ENCODE data around the gene SYP. TPM values are rescaled to one million over a fixed set of nuclear protein-coding genes. Genes with fewer than 3 reads are reported as not detected.
A peak's percentile ranks its signal among the peaks of the same experiment; 100 is the strongest.
"Not testable (repeated sequence)": the region's sequence is repeated elsewhere in the genome, so short reads cannot be mapped to it uniquely, and the experiment has no call there.

Gene SYP
- total RNA-seq, 1 experiment from 2014 or later = not detected

DNA sequence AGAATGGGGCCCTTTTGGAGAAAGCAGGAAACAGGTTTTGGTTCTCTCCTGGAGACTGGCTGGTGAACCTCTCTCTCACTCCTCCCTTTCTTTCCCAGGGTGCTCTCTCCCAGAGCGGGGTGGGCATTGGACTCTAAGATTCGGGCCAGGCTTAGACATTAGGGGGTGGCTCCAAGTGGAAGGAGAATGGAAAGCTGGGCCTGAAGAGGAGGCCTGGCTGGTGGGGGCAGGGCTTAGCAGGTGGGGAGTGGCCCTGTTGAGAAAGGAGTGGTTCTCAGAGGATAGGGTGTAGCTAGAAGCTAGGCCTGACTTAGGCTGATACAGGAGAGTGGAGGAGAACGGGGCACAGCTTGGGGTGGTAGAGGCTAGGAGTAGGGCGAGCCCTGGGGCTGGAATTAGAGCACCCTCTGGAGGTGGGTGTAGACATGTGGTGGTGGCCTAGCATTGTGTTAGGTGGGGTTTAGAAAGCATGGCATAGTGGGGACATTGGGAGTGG is 22.6 kb downstream of the SYP start:
- no peak for DNase-seq (ENCODE audit: low read depth)
- in situ Hi-C loops (cut with HindIII; ENCODE audit: low pct_unique_long_range_greater_than_20kb, low sequenced_read_pairs) = no loop called here

DNA sequence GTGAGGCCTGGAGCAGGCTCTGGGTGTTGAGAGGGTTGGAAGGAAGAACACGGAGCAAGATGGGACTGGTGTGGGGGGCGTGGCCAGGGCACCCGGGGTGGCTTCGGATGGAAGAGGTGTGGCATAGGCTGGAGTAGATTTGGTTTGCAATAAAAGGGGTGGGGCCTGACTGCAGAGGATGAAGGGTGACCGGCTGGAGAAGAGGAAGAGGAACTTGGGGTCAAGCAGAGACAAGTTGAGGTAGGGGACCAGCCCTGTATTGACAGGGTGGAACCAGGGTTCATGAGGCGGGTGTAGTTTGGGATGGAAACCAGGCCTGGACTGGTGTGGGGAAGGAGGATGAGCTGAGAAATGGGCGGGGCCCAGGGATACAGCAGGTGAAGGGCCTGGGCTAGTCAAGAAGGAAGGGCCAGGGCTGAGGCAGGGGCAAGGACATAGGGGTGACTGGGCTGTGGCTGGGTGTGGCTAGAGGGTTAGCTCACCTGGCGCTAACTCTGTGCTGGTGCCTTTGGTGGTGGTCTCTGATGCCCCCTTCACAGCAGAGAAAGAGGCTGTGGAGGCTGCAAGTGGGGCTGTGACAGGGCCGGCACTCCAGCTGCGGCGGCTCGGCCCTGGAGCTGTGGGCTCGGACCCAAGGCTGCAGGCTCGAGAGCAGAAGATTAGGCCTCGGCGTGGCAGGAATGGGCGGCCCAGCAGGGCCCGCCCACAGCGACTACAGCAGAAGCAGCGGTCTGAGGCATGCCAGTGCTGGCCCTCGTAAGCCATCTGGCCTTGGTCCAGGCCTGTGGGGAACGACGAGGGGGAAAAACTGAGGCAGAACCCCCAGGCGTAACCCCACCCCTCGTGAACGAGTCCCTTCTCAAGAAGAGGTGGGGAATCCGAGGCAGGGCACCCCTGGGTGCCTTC is 23.3 kb downstream of the SYP start:
- in situ Hi-C loops (cut with HindIII; ENCODE audit: low pct_unique_long_range_greater_than_20kb, low sequenced_read_pairs) = no loop called here
- no peak for DNase-seq (ENCODE audit: low read depth)

DNA sequence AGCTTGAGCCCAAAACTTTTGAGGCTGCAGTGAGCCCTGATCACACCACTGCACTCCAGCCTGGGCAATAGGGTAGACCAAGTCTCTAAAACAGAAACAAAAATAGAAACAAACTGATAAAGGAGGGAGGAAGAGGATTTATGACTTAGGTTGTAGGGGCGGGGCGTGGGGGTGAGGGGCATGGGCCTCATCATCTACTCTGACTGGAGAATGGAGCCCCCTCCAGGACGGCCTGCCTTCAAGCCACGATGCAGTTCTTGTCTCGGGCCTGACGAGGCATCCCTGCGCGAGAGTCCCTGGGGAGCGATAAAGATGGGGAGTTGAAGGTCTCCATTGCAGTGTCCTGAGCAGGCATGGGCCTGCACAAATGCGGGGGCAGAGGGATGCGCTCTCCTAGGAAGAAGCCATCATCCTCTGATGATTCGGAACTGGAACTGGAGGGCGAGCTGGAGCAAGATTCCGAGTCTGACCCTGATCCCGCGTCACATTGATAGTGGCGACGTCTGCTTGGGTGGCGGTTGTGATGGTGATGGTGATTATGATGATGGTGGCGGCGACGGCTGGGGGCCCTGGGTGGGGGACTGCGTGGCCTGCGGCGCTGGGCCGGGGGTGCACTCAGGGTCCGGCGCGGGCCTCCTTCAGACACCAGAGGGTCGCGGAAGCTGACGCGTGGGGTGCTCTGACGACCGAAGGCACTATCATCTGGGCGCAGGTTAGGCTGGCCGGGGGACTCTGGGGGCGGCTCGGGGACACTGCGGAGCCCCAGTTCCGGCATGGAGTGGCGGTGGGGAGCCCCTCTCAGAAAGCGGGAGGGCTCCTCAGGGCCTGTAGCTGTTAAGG is 24.3 kb downstream of the SYP start:
- in situ Hi-C loops (cut with HindIII; ENCODE audit: low pct_unique_long_range_greater_than_20kb, low sequenced_read_pairs) = no loop called here

DNA sequence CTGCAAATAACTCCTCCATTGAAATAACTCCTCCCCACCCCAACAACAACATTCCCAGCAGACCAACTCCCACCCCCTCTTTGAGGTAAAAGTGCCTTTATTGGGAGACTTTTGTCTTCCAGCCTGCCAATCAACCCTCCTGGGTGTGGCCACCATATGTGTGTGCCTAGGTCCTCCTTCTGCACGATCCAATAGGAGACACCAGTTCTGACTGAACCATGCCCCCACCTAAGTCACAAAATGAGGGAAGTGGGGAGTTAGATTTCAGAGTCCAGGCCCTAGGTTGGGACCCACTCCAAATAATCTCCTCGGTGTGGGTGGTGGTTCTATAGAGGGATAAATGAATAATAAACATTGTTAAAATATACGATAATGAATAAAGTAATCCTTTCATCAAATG is 25.3 kb downstream of the SYP start:
- in situ Hi-C loops (cut with HindIII; ENCODE audit: low pct_unique_long_range_greater_than_20kb, low sequenced_read_pairs) = no loop called here
- DNase-seq (ENCODE audit: low read depth) = no peak

More for the DNA sequence above, 24.3 kb downstream of the SYP start:
- DNase-seq (ENCODE audit: low read depth) = no peak

DNA sequence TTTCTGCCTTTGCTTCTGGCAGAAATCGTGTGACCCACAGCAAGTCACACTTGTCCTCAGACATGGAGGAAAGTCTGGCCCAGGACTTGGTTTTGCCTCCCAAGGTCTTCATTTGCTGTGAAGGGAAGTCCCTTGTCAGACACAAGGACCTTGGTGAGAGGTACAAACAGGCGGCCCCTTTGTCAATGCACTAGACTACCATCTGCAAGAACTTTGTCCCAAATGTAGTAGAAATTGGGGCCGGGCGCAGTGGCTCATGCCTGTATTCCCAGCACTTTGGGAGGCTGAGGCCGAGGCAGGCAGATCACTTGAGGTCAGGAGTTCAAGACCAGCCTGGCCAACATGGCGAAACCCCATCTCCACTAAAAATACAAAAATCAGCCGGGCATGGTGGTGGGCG is 26.4 kb downstream of the SYP start:
- in situ Hi-C loops (cut with HindIII; ENCODE audit: low pct_unique_long_range_greater_than_20kb, low sequenced_read_pairs) = not testable (repeated sequence)

DNA sequence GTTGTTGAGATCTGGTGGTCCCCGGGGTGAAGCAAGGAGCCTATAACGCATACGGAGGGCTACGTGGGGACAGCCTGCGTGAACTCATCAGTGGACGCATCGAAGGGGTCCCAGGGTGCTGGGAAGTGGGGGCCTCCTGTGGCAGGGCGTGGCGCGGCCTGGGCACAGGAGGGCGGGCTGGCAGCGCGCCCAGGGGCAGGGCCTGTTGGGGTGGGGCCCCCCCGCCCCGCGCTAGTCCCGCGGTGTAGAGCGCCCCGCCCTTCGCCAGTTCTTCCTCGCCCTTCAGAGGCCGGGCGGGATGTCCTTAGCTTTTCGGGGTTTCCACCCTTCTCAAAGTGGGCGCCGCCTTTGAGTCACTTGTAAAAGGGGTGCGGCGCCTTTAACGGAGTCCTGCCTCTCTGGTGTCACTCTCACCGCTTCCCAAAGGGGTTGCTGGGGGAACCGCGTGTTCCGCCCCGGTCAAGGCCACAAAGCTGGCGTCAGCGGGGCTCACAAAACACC is 27.7 kb downstream of the SYP start:
- peak; percentile 54 for DNase-seq (ENCODE audit: low read depth)
- in situ Hi-C loops (cut with HindIII; ENCODE audit: low pct_unique_long_range_greater_than_20kb, low sequenced_read_pairs) = no loop called here

More for the DNA sequence above, 26.4 kb downstream of the SYP start:
- DNase-seq (ENCODE audit: low read depth) = not testable (repeated sequence)

DNA sequence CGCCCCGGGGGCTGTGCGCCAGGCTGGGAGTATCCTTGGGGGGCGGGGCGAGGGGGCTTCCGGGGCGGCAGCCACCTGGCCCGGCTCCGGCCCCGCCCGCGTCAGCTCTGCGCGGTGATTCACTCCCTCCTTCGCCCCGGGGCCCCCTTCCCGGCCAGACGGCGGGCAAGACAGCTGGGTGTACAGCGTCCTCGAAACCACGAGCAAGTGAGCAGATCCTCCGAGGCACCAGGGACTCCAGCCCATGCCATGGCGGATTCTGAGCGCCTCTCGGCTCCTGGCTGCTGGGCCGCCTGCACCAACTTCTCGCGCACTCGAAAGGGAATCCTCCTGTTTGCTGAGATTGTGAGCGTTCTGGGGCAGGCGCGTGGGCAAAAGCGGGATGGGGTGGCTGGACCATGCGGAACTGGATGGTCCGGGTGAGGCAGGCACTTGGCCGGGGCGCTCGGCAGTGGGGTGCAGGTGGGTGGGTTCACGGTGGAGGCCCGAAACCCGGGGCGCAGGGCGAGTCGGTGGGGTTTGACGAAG is 28.2 kb downstream of the SYP start, which contains the start of gene PLP2:
Gene PLP2, plus strand, starts transcription at position 147 of the 528 bp plus-strand sequence. Its CDS starts 103 bp downstream, at position 250.
- in situ Hi-C loops (cut with HindIII; ENCODE audit: low pct_unique_long_range_greater_than_20kb, low sequenced_read_pairs) = no loop called here
- DNase-seq (ENCODE audit: low read depth) = peak; percentile 57

DNA sequence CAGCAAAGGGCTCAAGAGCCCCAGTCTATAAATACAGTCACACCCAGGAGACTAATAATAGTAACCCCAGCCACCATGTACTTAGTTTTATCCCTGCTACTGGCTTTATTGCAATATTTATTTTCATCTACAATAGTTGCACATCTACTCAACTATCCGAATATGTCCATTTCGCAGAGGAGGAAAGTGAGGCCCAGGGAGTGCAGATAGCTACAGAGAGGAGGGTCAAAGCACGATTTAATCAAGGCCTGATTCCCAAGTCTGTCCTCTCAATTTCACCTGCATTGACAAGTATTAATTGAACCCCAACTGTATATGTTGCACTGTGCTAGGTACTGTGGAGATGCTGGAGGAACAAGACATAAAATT is 32.3 kb downstream of the SYP start:
- no peak for DNase-seq (ENCODE audit: low read depth)
- in situ Hi-C loops (cut with HindIII; ENCODE audit: low pct_unique_long_range_greater_than_20kb, low sequenced_read_pairs) = no loop called here

DNA sequence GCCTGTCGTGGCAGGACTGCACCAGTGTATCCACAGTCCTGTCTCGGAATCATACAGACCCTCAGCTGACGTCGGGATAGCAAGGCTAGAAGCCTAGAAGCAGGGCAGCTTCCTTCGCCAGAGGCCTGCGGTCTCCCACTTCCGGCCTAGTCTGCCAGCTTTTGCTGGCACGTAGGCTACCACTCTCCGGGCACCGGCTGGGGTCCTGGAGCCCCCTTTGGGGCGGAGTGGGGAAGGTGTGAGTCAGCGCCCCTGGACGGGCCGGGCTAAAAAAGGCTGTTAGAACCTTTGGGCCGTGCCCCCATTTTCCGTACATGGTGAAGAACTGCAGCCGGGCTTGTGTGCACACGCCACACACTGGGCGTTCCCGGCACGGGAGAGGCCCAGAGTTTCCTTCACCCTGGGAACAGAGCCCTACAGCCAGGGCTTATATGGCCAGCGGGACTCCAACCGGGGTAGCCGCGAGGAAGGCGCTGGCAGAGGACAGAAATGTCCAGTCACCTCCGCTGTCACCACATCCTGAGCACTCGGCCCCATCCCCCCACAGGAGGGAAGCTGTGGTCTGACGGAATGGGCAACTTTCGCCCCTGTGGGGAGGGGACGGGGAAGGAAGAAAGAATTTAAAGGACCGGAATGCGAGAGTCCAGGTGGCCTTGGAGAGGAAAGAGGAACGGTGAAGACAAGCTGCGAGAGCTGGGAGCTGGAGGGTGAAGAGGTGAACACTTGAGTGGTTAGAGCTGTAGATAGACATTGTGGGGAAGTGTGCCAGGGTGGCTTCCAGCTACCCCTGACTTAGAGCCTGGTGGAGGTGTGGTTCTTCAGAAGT is 32.9 kb downstream of the SYP start:
- DNase-seq (ENCODE audit: low read depth) = no peak
- in situ Hi-C loops (cut with HindIII; ENCODE audit: low pct_unique_long_range_greater_than_20kb, low sequenced_read_pairs) = no loop called here

DNA sequence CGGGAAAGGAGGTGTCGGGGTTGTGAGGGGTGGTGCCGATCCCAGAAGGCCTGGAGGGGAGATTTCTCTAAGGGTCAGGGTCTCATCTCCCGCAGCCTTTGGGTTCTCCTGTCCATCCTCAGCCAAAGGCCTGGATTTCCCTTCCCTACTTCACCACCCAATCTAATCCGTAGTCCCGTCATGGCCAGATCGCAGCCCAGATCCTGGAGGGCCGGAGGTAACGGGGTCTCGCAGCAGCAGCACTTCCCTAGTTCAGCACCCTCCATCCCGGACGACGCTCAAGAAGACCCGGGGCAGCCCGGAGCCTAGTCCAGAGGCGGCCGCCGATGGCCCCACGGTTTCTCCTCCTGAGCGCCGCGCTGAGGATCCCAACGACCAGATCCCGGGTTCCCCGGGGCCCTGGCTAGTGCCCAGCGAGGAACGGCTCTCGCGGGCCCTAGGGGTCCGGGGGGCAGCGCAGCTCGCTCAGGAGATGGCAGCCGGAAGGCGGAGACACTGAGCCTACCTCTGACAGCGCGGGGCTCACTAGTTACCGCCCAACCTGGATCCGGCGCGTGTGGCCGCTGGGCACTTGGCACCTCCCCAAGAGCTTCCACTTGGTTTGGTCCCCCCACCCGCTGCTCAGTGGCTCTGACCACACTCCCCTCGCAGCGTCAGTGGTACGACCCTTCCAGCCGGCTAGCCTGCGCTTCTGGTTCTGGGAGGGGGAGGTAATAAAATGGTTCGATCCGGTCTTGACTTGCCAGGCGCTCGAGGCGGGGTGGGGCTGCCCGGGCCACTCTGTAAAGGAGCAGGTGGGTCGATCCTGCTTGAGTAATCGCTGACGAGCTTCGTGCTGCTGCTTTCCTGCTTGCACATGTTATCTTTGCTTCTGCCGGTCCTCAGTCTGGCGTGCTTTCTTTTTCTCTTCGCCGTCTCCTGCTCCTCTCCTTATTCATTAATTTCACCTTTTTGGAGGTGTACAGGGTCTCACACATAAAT is 33.8 kb downstream of the SYP start:
- in situ Hi-C loops (cut with HindIII; ENCODE audit: low pct_unique_long_range_greater_than_20kb, low sequenced_read_pairs) = no loop called here
- no peak for DNase-seq (ENCODE audit: low read depth)

DNA sequence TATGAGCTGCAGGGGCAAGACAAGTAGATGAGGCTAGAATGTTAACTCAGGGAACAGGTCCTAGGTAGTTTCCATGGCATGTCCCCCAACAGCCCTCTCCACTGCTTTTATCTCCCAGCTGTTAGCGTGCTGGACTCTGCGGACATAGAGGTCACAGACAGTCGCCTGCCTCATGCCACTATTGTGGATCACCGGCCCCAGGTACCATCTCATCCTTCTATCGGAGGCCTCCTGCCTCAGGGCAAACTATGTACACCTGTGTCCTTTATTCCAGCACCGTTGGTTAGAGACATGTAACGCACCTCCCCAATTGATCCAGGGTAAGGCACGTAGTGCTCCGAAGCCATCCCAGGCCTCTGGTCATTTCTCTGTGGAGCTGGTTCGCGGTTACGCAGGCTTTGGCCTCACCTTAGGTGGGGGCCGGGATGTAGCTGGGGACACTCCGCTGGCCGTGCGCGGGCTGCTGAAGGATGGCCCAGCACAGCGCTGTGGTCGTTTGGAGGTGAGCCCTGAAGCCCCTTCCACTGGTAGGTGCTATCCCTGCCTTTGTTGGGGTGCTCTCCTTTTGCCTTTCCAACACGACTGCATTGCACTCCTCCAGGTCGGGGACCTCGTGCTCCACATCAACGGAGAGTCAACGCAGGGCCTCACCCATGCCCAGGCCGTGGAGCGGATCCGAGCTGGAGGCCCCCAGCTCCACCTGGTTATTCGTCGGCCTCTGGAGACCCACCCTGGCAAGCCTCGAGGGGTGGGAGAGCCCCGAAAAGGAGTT is 35.2 kb downstream of the SYP start:
- no peak for DNase-seq (ENCODE audit: low read depth)
- in situ Hi-C loops (cut with HindIII; ENCODE audit: low pct_unique_long_range_greater_than_20kb, low sequenced_read_pairs) = no loop called here

DNA sequence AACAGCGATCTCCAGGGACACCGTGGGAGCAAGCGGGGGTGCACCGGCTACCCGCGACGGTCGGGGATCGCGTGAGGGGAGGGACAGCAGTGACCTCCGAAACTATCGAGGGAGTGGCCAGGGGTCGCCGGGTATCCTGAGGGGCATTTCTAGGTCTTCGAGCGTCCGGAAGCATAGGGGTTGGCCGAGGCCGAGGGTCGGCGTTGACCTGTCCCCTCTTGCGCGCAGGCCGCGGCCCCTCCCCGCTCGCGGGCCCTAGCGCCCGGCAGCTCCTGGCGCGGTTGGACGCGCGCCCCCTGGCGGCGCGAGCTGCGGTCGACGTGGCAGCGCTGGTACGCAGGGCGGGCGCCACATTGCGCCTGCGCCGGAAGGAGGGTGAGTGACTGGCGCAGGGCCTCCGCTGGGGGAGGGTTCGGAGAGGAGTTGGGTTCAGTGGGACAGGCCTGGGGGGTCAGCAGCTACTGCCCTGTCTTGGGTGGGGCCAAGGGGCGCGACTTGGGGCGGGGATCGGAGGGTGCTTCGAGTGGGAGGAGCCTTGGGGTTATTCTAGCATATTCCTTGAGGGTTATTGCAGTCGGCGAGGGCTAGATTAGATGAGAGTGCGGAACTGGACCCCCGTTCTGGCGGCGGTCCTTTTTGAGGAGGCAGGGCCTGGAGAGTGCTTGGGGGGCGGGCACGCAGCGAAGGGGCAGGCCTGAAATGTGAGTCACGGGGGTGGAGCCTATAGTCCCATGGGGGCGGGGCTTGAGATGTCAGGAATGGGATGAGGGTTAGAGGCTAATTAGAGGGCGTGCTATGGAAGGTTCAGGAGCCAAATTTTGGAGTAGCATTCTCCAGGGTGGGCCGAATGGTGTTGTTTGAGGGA is 36.2 kb downstream of the SYP start:
- in situ Hi-C loops (cut with HindIII; ENCODE audit: low pct_unique_long_range_greater_than_20kb, low sequenced_read_pairs) = no loop called here
- DNase-seq (ENCODE audit: low read depth) = peak; percentile 87

DNA sequence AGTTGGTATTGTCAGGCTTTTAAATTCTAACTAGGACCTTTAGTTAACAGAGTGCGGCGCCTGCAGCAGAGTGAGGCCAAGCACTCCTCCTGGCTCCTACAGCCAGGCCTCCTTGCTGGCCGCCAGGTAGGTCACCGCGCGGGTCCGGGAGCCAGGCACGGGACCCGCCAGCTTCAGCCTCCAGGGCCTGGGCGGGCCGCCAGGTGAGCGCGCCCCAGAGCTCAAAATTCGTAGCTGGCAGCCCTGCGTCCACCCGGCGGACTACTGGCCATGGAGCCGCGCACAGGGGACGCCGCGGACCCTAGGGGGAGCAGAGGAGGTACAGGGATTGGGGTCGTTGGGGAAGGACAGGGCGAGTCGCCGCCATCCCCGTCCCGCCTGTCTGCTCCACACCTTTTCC is 37.4 kb downstream of the SYP start, which contains the start of gene MAGIX:
Gene MAGIX, plus strand, starts transcription at position 139 of the 400 bp plus-strand sequence. Its CDS starts 132 bp downstream, at position 271.
- no peak for DNase-seq (ENCODE audit: low read depth)
- in situ Hi-C loops (cut with HindIII; ENCODE audit: low pct_unique_long_range_greater_than_20kb, low sequenced_read_pairs) = no loop called here

DNA sequence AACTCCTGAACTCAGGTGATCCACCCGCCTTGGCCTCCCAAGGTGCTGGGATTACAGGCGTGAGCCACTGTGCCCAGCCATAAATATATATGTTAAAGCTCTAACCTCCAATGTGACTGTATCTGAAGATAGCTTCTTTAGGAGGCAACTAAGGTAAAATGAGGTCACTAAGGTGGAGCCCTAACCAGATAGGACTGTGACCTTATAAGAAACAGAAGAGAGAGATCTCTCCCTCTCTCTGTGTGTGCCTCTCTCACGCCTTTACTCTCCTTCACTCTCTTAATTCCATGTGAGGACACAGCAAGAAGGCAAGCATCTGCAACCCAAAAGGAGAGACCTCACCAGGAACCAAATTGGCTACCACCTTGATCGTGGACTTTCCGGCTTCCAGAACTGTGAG is 38.4 kb downstream of the SYP start:
- in situ Hi-C loops (cut with HindIII; ENCODE audit: low pct_unique_long_range_greater_than_20kb, low sequenced_read_pairs) = no loop called here
- no peak for DNase-seq (ENCODE audit: low read depth)

DNA sequence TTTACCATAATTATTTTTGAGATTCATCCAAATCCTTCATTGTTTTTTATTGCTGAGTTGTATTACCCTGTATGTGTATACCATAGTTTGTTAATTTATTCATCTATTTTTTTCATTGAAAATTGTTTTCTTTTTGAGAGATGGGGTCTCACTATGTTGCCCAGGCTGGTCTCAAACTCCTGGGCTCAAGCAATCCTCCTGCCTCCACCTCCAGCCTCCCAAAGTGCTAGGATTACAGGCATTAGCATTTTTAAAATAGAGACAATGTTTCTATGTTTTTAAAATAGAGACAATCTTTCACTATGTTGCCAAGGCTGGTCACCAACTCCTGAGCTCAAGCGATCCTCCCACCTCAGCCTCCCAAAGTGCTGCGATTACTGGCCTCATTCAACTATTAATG is 39.1 kb downstream of the SYP start:
- in situ Hi-C loops (cut with HindIII; ENCODE audit: low pct_unique_long_range_greater_than_20kb, low sequenced_read_pairs) = no loop called here
- no peak for DNase-seq (ENCODE audit: low read depth)

Measured in Caki2 (cell line).